Measurements from ENCODE around the gene PLXNC1.

PLXNC1 gene

GRCh38 chr12:94297096-94297699, 148.8 kb downstream of the PLXNC1 start:
- Histone ChIP-seq H3K27ac (replicated peaks) (no peak overlapping the region), H3K27me3 (ENCODE audit: insufficient read depth, poor library complexity, severe bottlenecking) (no peaks in the 10 kb centered on the region), H3K4me3 (replicated peaks; ENCODE audit: insufficient read depth, low read length) (no peak overlapping the region)
- no peak for TF ChIP-seq SPI1 (IDR thresholded peaks at IDR 0.05; ENCODE audit: borderline replicate concordance, low read depth)
- no peak for DNase-seq (ENCODE audit: low read depth in 1 of 2, low spot score in 1 of 2)

GRCh38 chr12:94297876-94298505, 149.6 kb downstream of the PLXNC1 start:
- no peaks in the 10 kb centered on the region for H3K27me3 ChIP-seq (ENCODE audit: insufficient read depth, poor library complexity, severe bottlenecking)
- no peak overlapping the region for H3K4me3 ChIP-seq (replicated peaks; ENCODE audit: insufficient read depth, low read length)
- H3K27ac ChIP-seq (replicated peaks): no peak overlapping the region
- no peak for DNase-seq (ENCODE audit: low read depth in 1 of 2, low spot score in 1 of 2)
- TF ChIP-seq GABPA (IDR thresholded peaks at IDR 0.05; ENCODE audit: low read depth): no peak
- no peak for TF ChIP-seq REST (IDR thresholded peaks at IDR 0.05; ENCODE audit: insufficient replicate concordance, low read depth)

- no peak overlapping the region for H3K4me3 ChIP-seq (replicated peaks; ENCODE audit: insufficient read depth, low read length)
- no peak for DNase-seq (ENCODE audit: low read depth in 1 of 2, low spot score in 1 of 2)
- TF ChIP-seq GABPA (IDR thresholded peaks at IDR 0.05; ENCODE audit: low read depth) (no peak), SPI1 (IDR thresholded peaks at IDR 0.05; ENCODE audit: borderline replicate concordance, low read depth) (no peak), CTCF (IDR thresholded peaks at IDR 0.05; ENCODE audit: insufficient read depth, low read length) (no peak), POLR2AphosphoS5 (IDR thresholded peaks at IDR 0.05; ENCODE audit: low read depth) (no peak), REST (IDR thresholded peaks at IDR 0.05; ENCODE audit: insufficient replicate concordance, low read depth) (no peak)
- no peaks in the 10 kb centered on the region for H3K27me3 ChIP-seq (ENCODE audit: insufficient read depth, poor library complexity, severe bottlenecking)
- H3K27ac ChIP-seq (replicated peaks): no peak overlapping the region
Observed at GRCh38 chr12:94299846-94300245, 151.5 kb downstream of the PLXNC1 start.

GRCh38 chr12:94304012-94304411, 155.6 kb downstream of the PLXNC1 start:
- TF ChIP-seq SPI1 (IDR thresholded peaks at IDR 0.05; ENCODE audit: borderline replicate concordance, low read depth) (no peak), GABPA (IDR thresholded peaks at IDR 0.05; ENCODE audit: low read depth) (no peak), POLR2AphosphoS5 (IDR thresholded peaks at IDR 0.05; ENCODE audit: low read depth) (no peak), REST (IDR thresholded peaks at IDR 0.05; ENCODE audit: insufficient replicate concordance, low read depth) (no peak), CTCF (IDR thresholded peaks at IDR 0.05; ENCODE audit: insufficient read depth, low read length) (no peak)
- H3K27me3 ChIP-seq (ENCODE audit: insufficient read depth, poor library complexity, severe bottlenecking): no peaks in the 10 kb centered on the region
- no peak overlapping the region for H3K4me3 ChIP-seq (replicated peaks; ENCODE audit: insufficient read depth, low read length)
- DNase-seq (ENCODE audit: low read depth in 1 of 2, low spot score in 1 of 2): no peak
- no peak overlapping the region for H3K27ac ChIP-seq (replicated peaks)

Measured in HL-60 (cell line).